Hepatocyte (in vitro differentiated cells): ENCODE measurements around the gene KIAA1549.

Experiments used
- EZH2 ChIP-seq: fragments of 200-600 bp; sonication (generic); IDR thresholded peaks from 2 replicates; pipeline ENCODE4 v1.6.1; 2016; ENCODE audit warnings: antibody characterized with exemption, mild to moderate bottlenecking, borderline replicate concordance
- EZH2phosphoT487 ChIP-seq: fragments of 200-600 bp; sonication (generic); IDR thresholded peaks from one replicate; pipeline ENCODE4 v1.6.1; 2018; ENCODE audit warnings: antibody characterized with exemption, mild to moderate bottlenecking, low read depth, moderate library complexity; ENCODE audit not compliant: unreplicated experiment, severe bottlenecking
- TF ChIP-seq, protein P1 (sequence below): fragments of 200-600 bp; sonication (generic); IDR thresholded peaks from 2 replicates; pipeline ENCODE4 v1.5.1; 2016; ENCODE audit warnings: antibody characterized with exemption, mild to moderate bottlenecking; ENCODE audit not compliant: poor library complexity

GRCh38 chr7:138916731-138917130 lies 64.5 kb downstream of the KIAA1549 start:
- TF ChIP-seq, protein P1, sequence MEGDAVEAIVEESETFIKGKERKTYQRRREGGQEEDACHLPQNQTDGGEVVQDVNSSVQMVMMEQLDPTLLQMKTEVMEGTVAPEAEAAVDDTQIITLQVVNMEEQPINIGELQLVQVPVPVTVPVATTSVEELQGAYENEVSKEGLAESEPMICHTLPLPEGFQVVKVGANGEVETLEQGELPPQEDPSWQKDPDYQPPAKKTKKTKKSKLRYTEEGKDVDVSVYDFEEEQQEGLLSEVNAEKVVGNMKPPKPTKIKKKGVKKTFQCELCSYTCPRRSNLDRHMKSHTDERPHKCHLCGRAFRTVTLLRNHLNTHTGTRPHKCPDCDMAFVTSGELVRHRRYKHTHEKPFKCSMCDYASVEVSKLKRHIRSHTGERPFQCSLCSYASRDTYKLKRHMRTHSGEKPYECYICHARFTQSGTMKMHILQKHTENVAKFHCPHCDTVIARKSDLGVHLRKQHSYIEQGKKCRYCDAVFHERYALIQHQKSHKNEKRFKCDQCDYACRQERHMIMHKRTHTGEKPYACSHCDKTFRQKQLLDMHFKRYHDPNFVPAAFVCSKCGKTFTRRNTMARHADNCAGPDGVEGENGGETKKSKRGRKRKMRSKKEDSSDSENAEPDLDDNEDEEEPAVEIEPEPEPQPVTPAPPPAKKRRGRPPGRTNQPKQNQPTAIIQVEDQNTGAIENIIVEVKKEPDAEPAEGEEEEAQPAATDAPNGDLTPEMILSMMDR: no peak
- TF ChIP-seq EZH2 (no peak), EZH2phosphoT487 (no peak)
